ENCODE data around the gene RAB23. TPM values are rescaled to one million over a fixed set of nuclear protein-coding genes. Genes with fewer than 3 reads are reported as not detected.

RAB23 gene
- total and polyA plus RNA-seq, 2 experiments from 2014 or later, result 20.2 to 37.2 TPM

DNA sequence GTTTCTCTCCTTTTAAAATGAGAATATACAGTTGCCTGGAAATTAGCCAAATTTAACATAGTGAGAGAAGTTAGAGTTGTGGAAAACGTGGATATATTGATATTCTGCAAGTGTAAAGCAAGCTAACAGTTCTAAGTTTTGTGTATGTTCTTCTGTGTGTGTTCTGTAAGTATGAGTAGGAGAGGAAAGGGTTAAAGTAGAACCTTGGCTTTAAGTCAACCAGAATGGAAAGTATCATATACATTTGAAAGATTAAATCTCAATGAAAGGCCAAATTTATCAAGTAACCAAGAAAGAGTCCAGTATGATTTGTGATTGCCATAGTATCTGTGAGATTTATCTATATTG, 80.0 kb downstream of the RAB23 start:
- WGBS (ENCODE audit: low lambda C conversion rate, missing lambda C conversion rate), result 82% methylated on average over 1 of the region's 1 CpG
- peaks cover 7% of the 10 kb centered on the region for H3K79me2 ChIP-seq
- H3K9me3 ChIP-seq (ENCODE audit: low read depth), result no peaks in the 10 kb centered on the region
- no peak for DNase-seq (ENCODE audit: low spot score)
- no peaks in the 10 kb centered on the region for H4K20me1 ChIP-seq (ENCODE audit: insufficient read depth, poor library complexity, severe bottlenecking)
- H3K4me1 ChIP-seq (ENCODE audit: insufficient read depth), result no peaks in the 10 kb centered on the region
- H2AFZ ChIP-seq, result no peak overlapping the region
- no peaks in the 10 kb centered on the region for H3K27me3 ChIP-seq
- no peak overlapping the region for H3K4me3 ChIP-seq
- no peak overlapping the region for H3K4me2 ChIP-seq
- TF ChIP-seq EZH2 (IDR thresholded peaks at IDR 0.05; ENCODE audit: borderline replicate concordance), result no peak
- TF ChIP-seq, protein P1, sequence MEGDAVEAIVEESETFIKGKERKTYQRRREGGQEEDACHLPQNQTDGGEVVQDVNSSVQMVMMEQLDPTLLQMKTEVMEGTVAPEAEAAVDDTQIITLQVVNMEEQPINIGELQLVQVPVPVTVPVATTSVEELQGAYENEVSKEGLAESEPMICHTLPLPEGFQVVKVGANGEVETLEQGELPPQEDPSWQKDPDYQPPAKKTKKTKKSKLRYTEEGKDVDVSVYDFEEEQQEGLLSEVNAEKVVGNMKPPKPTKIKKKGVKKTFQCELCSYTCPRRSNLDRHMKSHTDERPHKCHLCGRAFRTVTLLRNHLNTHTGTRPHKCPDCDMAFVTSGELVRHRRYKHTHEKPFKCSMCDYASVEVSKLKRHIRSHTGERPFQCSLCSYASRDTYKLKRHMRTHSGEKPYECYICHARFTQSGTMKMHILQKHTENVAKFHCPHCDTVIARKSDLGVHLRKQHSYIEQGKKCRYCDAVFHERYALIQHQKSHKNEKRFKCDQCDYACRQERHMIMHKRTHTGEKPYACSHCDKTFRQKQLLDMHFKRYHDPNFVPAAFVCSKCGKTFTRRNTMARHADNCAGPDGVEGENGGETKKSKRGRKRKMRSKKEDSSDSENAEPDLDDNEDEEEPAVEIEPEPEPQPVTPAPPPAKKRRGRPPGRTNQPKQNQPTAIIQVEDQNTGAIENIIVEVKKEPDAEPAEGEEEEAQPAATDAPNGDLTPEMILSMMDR (IDR thresholded peaks at IDR 0.05; ENCODE audit: poor library complexity), result no peak
- no peak for TF ChIP-seq EZH2phosphoT487 (IDR thresholded peaks at IDR 0.05; ENCODE audit: low read depth, severe bottlenecking, unreplicated experiment)
- no peak overlapping the region for H3K27ac ChIP-seq
- H3K9me2 ChIP-seq (replicated peaks; ENCODE audit: insufficient read depth), result no peaks in the 10 kb centered on the region
- H3K36me3 ChIP-seq (replicated peaks; ENCODE audit: insufficient read depth, low read depth), result no peaks in the 10 kb centered on the region

DNA sequence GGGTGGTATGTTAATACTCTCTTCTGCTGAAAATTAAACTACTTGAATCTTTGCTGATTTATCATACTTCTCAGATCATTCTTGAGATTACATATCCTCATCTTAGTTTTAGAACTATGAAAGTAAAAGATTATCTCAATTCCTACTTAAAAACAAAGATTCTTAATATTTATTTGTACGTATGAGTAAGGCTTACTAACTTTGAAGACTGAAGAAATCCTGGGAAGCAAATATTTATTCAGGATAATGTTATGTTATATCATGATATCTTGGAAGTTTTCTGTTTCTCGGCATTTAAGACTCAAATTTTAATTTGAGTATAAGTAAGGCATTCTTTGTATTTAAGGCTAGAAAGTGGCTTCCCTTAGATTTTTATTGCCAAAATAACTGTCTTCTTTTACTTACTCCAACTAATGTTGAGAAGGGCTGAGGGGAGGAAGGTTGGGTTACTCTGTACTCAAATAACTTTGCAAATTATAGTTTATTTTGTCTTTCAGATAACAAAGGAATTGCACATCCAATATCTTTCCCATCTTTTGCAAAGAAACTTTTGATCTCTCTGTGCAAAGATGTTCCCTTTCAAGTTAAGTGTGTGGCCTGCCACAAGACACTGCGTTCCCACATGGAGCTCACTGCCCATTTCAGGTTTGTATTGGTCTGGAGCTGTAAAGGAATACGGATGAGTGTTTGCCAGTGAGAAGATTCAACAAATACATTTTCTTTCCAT, 80.5 kb downstream of the RAB23 start:
- Histone ChIP-seq H3K36me3 (replicated peaks; ENCODE audit: insufficient read depth, low read depth) (no peaks in the 10 kb centered on the region), H2AFZ (no peak overlapping the region), H3K79me2 (peaks cover 7% of the 10 kb centered on the region), H3K4me1 (ENCODE audit: insufficient read depth) (no peaks in the 10 kb centered on the region), H3K9me3 (ENCODE audit: low read depth) (no peaks in the 10 kb centered on the region), H3K27ac (no peak overlapping the region), H3K27me3 (no peaks in the 10 kb centered on the region), H4K20me1 (ENCODE audit: insufficient read depth, poor library complexity, severe bottlenecking) (no peaks in the 10 kb centered on the region), H3K4me2 (no peak overlapping the region), H3K9me2 (replicated peaks; ENCODE audit: insufficient read depth) (no peaks in the 10 kb centered on the region), H3K4me3 (no peak overlapping the region)
- DNase-seq (ENCODE audit: low spot score), result no peak
- WGBS (ENCODE audit: low lambda C conversion rate, missing lambda C conversion rate), result 74% methylated on average over 4 of the region's 4 CpGs
- TF ChIP-seq EZH2phosphoT487 (IDR thresholded peaks at IDR 0.05; ENCODE audit: low read depth, severe bottlenecking, unreplicated experiment) (no peak), EZH2 (IDR thresholded peaks at IDR 0.05; ENCODE audit: borderline replicate concordance) (no peak)
- TF ChIP-seq, protein P1 (IDR thresholded peaks at IDR 0.05; ENCODE audit: poor library complexity), result no peak

DNA sequence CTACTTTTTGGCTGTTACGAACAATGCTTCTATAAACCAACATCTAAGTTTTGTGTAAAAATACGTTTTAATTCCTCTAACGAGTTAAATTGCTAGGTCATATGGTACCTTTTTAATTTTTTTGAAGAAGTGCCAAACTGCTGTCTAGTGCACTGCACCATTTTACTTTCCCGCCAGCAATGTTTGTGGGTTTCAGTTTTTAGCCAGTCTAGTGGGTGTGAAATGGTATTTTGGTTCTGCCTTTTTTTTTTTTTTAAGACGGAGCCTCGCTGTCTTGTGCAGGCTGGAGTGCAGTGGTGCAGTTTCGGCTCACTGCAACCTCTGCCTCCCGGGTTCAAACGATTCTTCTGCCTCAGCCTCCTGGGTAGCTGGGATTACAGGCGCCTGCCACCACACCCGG, 84.1 kb downstream of the RAB23 start:
- no peaks in the 10 kb centered on the region for H3K79me2 ChIP-seq
- H3K36me3 ChIP-seq (replicated peaks; ENCODE audit: insufficient read depth, low read depth), result no peaks in the 10 kb centered on the region
- H2AFZ ChIP-seq, result no peak overlapping the region
- no peaks in the 10 kb centered on the region for H3K27me3 ChIP-seq
- no peaks in the 10 kb centered on the region for H3K4me1 ChIP-seq (ENCODE audit: insufficient read depth)
- no peaks in the 10 kb centered on the region for H4K20me1 ChIP-seq (ENCODE audit: insufficient read depth, poor library complexity, severe bottlenecking)
- TF ChIP-seq EZH2phosphoT487 (IDR thresholded peaks at IDR 0.05; ENCODE audit: low read depth, severe bottlenecking, unreplicated experiment) (no peak), EZH2 (IDR thresholded peaks at IDR 0.05; ENCODE audit: borderline replicate concordance) (no peak)
- TF ChIP-seq, protein P1 (IDR thresholded peaks at IDR 0.05; ENCODE audit: poor library complexity), result no peak
- no peaks in the 10 kb centered on the region for H3K9me3 ChIP-seq (ENCODE audit: low read depth)
- no peak overlapping the region for H3K4me3 ChIP-seq
- 98% methylated on average over 8 of the region's 11 CpGs for WGBS (ENCODE audit: low lambda C conversion rate, missing lambda C conversion rate)
- no peak for DNase-seq (ENCODE audit: low spot score)
- no peak overlapping the region for H3K27ac ChIP-seq
- H3K4me2 ChIP-seq, result no peak overlapping the region
- no peaks in the 10 kb centered on the region for H3K9me2 ChIP-seq (replicated peaks; ENCODE audit: insufficient read depth)
